Neural progenitor cell (in vitro differentiated cells): Measurements from ENCODE around the gene CD300LD.

Experiments
- CTCF ChIP-seq: fragments of 200-600 bp; sonication (generic); IDR thresholded peaks from 2 replicates; pipeline ENCODE4 v1.5.1; 2017; ENCODE audit warnings: antibody characterized with exemption, mild to moderate bottlenecking
- EZH2phosphoT487 ChIP-seq: fragments of 200-600 bp; sonication (generic); IDR thresholded peaks from 2 replicates; pipeline ENCODE4 v1.6.1; 2017; ENCODE audit warnings: antibody characterized with exemption

- TF ChIP-seq CTCF, result no peak
- TF ChIP-seq EZH2phosphoT487, result no peak
Observed at GRCh38 chr17:74542166-74542565, 49.9 kb downstream of the CD300LD start.
